Measurements from ENCODE around the gene KIF26B.
"Not testable (repeated sequence)": the region's sequence is repeated elsewhere in the genome, so short reads cannot be mapped to it uniquely, and the experiment has no call there.

Gene KIF26B

GRCh38 chr1:245651093-245651492, 496.3 kb downstream of the KIF26B start:
- no peak for DNase-seq (ENCODE audit: low spot score)

DNA sequence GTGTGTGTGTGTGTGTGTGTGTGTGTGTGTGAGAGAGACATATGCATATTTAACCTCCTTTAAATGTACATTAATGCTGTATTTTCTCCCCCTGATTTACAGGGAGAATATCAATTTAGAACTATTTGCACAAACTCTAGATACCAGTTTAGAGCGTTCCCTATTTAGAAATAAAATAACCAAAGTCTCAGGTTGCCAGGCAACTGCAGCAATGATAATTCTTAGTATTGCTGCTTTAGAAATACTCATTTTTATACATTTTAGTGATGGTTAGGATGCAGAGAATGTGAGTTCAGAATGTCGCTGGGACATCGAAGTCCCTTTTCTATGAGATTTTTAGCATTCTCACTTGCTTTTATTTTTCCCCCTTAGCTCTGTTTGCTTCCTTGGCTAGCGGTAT, 497.3 kb downstream of the KIF26B start:
- DNase-seq (ENCODE audit: low spot score) = no peak

DNA sequence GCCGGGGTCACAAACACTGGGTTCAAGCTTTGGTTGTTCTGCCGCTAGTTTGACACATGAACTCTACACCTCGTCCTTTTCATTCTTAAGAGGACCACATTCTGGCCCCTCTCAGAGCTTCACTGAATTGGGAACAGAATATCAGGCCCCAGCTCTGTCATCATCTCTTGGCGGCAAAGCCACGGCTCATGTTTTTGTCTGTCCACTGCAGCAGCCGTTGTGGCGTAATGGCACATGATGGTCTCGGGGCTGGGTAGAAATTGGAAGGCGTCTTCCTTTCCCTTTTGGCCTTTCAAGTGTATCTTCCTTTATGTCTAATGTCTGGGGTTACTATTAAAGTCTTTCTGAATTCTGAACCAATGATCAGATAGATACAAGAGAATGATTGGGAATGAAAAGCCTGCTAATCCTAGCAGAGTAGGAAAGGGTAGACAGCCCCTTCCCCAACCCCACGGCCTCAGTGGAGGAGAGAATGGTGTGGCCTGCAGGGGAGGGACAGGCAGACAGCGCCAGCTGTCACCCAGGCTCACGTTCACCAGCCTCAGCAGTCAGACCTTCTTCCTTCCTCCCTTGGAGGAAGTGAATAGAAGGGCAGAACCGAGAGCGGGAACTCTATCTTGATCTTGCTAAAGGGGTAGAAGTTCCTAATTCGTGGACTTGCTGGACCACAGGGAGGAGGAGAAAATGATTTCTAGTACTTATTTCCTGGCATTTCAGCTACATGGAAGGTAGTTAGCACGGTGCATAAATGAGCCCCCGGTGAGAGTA, 498.1 kb downstream of the KIF26B start:
- DNase-seq (ENCODE audit: low spot score) = no peak

DNA sequence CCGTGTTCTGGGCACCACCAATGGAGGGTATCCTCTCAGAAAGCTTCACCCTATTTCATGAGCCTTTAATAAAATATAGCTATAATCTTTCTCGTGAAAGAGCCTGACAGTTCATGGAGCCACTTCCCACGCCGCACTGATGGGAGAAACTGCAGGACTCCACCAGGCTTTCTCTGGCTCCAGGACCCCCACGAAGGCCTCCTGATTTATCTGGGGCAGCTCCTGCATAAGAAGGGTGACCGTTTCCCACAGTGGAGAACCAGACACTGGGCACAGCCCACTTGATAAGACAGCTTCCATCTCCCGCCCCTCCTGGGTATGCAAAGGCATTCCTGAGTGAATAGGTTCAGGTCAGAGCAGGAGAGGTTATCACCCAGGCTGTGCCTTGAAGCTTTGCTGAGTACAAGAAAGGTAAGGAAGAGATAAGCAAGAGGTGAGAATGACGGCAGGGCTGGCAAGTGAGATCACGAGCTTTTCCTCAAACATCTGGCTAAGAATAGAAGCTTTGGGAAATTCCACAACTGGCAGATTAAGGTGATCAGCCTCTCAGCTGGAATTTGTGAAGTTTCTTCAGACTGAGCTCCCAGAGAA, 499.8 kb downstream of the KIF26B start:
- no peak for DNase-seq (ENCODE audit: low spot score)

DNA sequence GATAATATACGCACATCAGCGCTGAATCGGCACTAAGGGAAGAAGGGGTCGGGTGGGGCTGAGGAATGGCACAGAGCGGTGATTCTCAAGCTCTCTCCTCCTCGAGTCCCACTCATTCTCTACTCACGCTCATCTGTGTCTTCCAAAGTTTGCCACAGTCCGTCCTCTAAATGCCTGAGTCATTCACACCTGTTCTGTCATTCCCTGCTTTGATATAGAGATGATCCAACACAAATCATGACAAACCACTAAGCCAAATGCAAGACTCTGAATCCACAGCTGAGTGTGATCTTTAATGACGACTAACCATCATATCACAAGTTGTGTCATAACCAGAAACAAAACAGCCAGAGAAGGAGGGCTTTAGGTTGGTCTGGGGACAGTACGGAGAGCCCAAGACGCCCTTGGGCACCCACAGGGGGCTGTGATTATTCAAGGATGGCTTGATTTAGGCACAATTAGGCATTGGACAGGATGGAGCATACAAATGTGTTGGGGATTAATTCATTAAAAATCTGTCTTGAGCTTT, 501.5 kb downstream of the KIF26B start:
- no peak for DNase-seq (ENCODE audit: low spot score)

DNA sequence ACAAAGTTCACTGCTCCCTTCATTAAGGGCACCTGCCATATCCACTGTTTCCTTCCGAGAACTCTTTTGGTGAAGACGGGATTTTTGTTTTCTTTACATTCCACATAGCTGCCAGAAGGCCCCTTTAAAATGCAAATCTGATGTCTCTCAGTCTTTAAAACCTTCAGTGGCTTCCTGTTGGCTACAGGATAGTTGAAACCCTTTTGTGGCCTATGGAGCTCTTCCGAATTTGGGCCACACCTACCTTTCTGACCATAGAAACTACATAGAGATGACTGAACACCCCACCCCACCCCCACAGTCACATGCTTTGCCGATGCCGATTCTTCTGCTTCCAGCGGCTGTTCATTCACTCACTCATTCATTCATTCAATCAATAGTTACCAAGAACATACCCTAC, 502.6 kb downstream of the KIF26B start:
- DNase-seq (ENCODE audit: low spot score) = no peak

DNA sequence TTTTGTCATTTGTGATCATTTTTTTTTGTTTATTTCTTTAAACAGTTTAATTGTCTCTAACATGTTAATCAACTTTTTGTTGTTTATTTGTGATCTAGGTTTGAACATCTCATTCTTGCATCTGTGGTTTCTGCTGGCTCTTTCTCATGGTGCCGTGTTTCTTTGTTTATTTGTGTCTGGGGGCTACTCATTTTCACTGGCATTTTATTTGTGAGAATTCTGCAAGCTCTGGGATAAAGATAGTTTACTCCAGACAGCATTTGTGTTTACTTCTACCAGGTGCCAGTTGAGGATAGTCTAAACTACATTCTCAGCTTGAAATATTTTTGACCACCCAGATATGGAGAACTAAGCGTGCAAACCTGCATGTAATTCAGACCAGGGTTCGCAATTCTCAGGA, 508.6 kb downstream of the KIF26B start:
- no peak for DNase-seq (ENCODE audit: low spot score)

DNA sequence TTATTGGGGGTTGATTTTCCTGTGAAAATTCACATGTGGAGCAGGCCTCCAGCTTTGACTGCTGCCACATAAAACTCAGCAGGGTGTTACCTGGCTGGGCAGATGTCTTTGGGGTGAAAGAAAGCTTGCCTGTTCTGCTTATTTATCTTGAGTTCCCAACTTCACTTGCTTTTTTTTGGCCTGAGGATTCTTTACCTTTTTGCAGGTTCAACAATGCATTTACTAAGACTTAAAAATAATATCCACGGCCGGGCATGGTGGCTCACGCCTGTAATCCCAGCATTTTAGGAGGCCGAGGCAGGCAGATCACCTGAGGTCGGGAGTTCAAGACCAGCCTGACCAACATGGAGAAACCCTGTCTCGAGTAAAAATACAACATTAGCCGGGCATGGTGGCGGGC, 509.1 kb downstream of the KIF26B start:
- DNase-seq (ENCODE audit: low spot score) = no peak

DNA sequence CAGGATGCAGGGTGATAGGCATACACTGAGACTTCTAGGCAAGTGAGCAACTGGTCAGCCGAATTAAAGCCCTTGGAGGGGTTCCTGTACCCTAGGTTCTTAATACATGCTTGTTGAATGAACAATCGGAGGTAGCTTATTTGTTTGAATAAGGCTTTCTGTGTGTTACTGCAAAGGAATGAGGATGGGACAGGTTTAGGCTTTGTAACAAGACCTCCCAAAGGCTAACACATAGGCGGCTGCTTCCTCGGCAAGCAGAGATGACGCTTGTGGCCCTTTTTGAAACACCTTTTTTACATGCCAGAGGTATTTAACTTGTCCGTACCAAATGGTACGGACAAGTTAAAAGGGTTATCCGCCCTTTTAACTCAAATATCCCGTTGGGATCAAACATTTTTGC, 511.6 kb downstream of the KIF26B start:
- DNase-seq (ENCODE audit: low spot score) = no peak

DNA sequence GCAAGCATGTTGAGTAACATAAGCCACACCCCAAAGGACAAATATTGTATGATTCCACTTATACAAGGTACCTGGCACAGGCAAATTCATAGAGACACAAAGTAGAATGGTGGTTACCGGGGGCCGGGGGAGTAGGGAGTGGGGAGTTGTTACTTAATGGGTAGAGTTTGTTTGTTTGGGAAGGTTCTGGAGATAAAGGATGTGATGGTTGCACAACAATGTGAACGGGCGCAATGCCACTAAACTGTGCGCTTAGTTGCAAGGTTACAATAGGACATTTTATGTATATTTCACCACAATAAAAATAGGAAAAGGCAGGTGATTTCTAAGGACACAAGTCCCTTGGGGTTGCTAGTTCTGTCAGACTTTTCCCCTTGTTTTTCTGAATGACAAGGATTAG, 516.6 kb downstream of the KIF26B start:
- no peak for DNase-seq (ENCODE audit: low spot score)

DNA sequence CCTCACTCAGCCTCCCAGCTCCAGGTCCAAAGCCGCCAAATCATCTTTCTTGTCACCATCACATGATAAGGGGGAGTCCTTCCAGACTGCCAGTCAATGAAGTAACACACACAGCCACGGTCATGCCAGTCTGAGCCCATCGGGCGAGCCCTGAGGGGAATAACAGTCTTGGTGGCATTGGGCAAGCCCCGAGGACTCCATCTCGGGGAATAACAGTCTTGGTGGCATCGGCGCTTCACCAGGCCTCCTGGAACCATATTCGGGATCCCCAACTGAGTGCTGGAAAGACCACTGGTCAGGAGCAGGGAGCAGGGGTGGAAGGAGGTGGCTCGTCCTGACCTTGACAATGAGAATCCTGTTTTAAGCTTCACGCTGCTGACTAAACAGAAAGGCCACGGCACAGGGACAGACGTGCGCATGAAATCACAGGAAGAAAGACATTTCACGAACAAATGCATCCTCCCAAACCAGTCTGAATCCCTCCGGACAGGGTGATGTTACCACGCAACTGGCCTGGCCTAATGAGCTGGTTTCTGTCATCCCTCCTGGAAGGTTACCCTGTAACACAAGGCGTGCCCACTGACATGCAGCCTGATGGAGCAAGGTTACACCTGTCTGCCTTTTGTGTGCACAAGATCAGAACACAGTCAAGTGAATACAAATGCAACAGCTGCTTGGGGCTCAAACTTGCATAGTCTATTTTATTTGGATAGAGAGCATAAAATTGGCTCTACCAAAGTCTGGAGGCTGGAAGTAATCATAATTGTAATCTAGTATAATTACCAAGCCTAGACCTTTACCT, 517.4 kb downstream of the KIF26B start:
- no peak for DNase-seq (ENCODE audit: low spot score)

DNA sequence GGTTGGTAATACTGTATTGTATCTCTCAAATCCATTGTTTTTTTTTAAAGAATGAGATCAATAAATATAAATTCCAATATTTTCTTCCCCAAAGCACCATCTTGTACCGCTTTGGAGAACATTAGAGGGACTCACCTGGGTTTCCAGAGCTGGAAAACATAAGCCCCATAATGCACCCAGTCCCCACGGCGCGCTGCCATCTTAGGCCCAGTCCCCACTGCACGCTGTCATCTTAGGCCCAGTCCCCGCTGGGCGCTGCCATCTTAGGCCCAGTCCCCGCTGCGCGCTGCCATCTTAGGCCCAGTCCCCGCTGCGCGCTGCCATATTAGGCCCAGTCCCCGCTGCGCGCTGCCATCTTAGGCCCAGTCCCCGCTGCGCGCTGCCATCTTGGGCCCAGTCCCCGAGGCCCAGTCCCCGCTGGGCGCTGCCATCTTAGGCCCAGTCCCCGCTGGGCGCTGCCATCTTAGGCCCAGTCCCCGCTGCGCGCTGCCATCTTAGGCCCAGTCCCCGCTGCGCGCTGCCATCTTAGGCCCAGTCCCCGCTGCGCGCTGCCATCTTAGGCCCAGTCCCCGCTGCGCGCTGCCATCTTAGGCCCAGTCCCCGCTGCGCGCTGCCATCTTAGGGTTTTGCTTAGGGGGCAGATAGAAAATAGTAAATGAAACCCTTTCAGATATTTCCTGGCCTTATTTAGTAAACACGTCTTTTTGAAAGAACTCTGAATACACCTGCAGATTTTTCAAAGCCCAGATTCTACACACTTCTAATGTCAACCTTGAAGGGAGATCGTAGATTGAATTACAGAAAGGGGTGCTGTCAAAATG, 518.3 kb downstream of the KIF26B start:
- DNase-seq (ENCODE audit: low spot score) = not testable (repeated sequence)

GRCh38 chr1:245673881-245674414, 519.2 kb downstream of the KIF26B start:
- peak; percentile 39 for DNase-seq (ENCODE audit: low spot score)

DNA sequence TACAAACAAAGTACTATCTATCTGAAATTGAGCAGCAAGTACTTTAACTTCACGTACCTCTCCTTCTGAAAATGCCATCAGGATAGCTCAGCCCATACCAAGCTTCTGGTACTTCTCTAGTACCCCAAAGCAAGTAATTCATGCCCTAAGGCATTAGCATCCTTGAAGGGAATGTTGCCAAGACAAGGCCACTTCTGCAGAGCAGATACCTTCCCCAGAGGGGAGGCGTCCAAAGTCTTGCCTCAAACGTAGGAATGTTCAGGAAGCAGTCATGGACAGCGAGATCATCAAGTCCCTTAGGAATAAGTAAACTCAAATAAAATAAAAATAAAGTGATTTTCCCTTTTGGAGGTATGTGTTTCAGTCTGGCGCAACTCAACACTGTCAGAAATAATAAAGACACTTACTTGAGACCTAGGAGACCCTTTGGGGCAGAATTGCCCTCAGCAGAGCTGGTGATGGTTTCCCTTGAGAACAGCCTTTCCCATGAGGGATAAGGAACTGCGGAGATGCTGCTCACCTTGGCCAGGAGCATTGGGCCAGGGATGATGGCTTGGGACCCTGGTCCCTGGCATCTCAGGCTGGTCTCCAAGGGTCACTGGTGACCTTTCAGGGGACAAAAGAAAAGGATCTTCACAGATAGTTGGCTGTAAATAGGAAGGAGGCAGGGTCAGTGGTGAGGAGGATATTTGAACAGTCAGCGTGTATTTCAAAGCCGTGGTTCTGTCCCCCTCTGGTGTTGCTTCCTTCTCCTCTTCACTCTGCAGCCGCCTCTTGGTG, 522.9 kb downstream of the KIF26B start:
- no peak for DNase-seq (ENCODE audit: low spot score)

DNA sequence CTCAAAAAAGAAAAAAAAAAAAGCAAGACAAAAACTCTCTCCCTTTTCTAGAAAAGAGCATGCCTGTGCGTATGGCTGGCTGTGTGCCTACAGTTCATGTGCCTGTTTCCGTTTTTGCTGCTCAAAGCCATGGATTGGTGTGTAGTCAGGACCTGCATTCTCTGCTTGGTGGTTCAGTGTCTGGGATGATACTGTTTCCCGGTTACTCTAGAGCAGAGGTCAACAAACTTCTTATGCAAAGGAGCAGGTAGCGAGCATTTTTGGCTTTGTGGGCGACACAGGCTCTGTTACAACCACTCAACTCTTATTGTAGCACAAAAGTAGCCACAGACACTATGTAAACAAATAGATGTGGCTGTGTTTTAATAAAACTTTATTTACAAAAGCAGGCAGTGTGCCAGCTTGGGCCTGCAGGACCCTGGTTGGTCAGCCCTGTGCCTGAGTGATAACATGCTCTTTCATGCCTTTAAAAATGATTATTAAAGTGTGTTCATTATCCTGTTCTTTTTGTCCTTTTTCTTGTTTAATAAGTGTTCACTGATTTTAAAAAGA, 524.2 kb downstream of the KIF26B start:
- no peak for DNase-seq (ENCODE audit: low spot score)

DNA sequence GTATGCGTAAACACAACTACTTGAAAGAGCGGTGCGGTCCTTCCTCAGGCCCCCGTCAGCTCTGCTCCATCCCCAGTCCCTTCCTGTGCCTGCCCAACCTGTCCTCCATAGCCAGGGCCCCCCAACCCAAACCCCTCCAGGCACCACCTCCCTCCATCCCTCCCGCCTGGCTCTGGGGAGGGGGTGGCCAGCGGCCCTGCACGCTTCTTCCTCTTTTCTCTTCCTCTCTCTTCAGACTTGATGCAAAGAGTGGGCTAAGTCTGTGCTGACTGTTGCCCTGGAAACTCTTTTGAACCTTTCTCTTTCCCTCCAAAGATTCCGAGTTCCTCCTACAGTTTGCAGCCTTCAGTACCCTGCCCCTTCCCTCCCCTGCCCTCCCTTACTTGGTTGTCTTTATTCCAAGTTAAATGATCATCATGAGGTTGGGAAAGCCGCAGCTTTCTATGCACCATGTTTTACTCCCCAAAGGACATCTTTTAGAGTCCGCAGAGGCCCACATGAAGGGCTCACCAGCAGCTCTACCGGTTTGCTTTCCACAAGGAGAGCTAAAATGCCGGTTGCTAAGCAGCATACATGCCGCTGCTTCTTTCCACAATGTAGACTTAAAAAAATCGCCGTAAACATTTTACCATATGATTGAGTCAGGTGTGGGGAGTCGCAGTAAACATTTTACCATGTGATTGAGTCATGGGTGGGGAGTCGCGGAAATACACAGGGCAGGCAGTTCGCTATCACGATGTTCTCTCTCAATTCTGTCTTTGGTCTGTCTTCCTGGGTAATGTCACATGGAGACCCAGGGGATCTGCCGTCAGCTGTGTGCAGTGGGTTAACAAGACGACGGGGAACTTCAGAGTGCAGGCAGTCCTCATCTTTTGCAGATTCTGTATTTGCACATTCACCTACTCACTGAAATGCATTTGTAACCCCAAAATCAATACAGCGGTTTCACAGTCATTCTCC, 525.3 kb downstream of the KIF26B start:
- no peak for DNase-seq (ENCODE audit: low spot score)

GRCh38 chr1:245682638-245683628, 528.1 kb downstream of the KIF26B start:
- no peak for DNase-seq (ENCODE audit: low spot score)

GRCh38 chr1:245683676-245684075, 528.9 kb downstream of the KIF26B start:
- no peak for DNase-seq (ENCODE audit: low spot score)
